Esophagus squamous epithelium (tissue), 5 donors: ENCODE results near the gene IGF2BP1. TPM values are rescaled to one million over a fixed set of nuclear protein-coding genes. Genes with fewer than 3 reads are reported as not detected.

ENCODE experiments used
- DNase-seq: peaks from one replicate; lab custom pipeline; 2025; lab: John Stamatoyannopoulos, UW
- H3K27ac ChIP-seq, 4 donors: fragments of 200-600 bp; sonication (generic); one replicate each; pipeline ENCODE4 v1.5.1; 2016 to 2019; ENCODE audit warnings: mild to moderate bottlenecking in 1 of 4
- H3K27me3 ChIP-seq, 4 donors: fragments of 200-600 bp; sonication (generic); 1 replicate in 3 of 4; 2 replicates in 1 of 4; pipeline versions ENCODE4 v1.5.1 to v1.6.0; 2017 to 2021; ENCODE audit warnings: antibody characterized with exemption in 1 of 4
- H3K36me3 ChIP-seq, 3 donors: fragments of 200-600 bp; sonication (generic); one replicate each; pipeline ENCODE4 v1.5.1; 2016 to 2019
- H3K4me1 ChIP-seq, 3 donors: fragments of 200-600 bp; sonication (generic); one replicate each; pipeline ENCODE4 v1.5.1; 2017 to 2019
- H3K4me3 ChIP-seq, 4 donors: fragments of 200-600 bp; sonication (generic); 1 replicate in 3 of 4; 2 replicates in 1 of 4; pipeline ENCODE4 v1.5.1; 2016 to 2019; ENCODE audit warnings: mild to moderate bottlenecking in 2 of 4, moderate library complexity in 1 of 4
- H3K9me3 ChIP-seq, 3 donors: fragments of 200-600 bp; sonication (generic); one replicate each; pipeline ENCODE4 v1.5.1; 2016 to 2019
- POLR2A ChIP-seq, 4 donors: fragments of 450-650 bp; IDR thresholded peaks; one replicate each; pipeline ENCODE4 v1.6.1; 2017; ENCODE audit warnings: antibody characterized with exemption in 4 of 4, mild to moderate bottlenecking in 4 of 4, moderate library complexity in 3 of 4
- WGBS, 2 donors: methylation state at CpG; one replicate each; pipeline ENCODE4 v1.1.5; 2018; 5-methylcytosine and 5-hydroxymethylcytosine counted together
- intact Hi-C: fragments of 100-400 bp; cut with DNase I; formaldehyde crosslinking; loops from one replicate; pipeline ENCODE4 v1.15.0; 2022
- total RNA-seq, 4 donors: library from RNA; depleted of rRNA; stranded (reverse); fragments of >200 nt; gene quantifications; one replicate each; pipeline ENCODE4 v1.1.0, GENCODE V29; 2016
- TF ChIP-seq, protein P1 (sequence below), 6 experiments: fragments of 450-650 bp in 4 of 6; fragments of 200-600 bp in 2 of 6; sonication (generic) in 2 of 6; IDR thresholded peaks; one replicate each; pipeline ENCODE4 v1.5.1; 2016 to 2019; ENCODE audit warnings: antibody characterized with exemption in 6 of 6, mild to moderate bottlenecking in 4 of 6, moderate library complexity in 4 of 6
- donor health status: DM: yes; HTN: yes; CAD: no.

IGF2BP1 gene
- total RNA-seq, 4 donors from 2014 or later: not detected

DNA sequence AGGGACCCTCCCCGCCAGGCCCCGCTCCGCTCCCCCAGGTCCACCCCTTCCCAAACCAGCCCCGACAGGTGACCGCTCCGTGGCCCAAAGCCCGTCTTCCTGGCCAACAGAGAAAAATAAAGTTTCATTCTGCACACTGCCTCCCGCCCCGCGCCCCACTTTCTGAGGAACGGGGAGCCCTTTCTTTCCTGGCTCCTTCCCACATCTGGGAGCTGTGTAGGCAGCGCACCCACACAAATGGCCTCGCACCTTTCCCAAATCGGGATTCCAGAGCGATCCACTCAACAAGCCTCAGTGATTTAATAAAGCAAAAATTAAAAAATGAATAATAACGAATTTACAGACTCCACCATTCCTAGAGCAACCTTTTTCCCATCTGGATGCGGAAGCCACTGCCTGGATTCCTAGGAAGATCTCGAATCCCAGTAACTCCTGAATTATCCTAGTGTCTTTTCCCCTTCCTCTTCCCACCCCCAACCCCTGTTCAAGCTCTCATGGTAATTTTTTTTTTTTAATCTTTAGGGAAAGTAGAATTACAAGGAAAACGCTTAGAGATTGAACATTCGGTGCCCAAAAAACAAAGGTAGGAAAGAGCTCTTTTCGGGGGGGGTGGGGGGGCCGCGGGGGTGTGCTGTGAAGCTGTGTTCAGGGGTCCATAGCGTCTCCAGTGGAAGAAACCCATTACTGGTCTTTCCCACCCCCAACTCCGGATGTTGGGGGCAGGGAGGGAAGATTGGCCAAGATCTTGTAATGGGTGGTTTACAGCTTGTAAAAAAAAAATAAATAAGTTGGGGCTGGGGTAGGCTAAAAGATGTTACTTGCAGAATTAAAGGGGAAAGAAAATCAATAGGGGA is 1.6 kb downstream of the IGF2BP1 start:
- peak overlapping the region in 1 of 4 donors; percentile 55 for H3K4me3 ChIP-seq
- peaks cover 33 to 100% (median 75%) of the 10 kb centered on the region in 4 donors for H3K27me3 ChIP-seq
- no peaks in the 10 kb centered on the region for H3K36me3 ChIP-seq
- no peak for DNase-seq
- intact Hi-C loops: no loop called here
- TF ChIP-seq, protein P1, sequence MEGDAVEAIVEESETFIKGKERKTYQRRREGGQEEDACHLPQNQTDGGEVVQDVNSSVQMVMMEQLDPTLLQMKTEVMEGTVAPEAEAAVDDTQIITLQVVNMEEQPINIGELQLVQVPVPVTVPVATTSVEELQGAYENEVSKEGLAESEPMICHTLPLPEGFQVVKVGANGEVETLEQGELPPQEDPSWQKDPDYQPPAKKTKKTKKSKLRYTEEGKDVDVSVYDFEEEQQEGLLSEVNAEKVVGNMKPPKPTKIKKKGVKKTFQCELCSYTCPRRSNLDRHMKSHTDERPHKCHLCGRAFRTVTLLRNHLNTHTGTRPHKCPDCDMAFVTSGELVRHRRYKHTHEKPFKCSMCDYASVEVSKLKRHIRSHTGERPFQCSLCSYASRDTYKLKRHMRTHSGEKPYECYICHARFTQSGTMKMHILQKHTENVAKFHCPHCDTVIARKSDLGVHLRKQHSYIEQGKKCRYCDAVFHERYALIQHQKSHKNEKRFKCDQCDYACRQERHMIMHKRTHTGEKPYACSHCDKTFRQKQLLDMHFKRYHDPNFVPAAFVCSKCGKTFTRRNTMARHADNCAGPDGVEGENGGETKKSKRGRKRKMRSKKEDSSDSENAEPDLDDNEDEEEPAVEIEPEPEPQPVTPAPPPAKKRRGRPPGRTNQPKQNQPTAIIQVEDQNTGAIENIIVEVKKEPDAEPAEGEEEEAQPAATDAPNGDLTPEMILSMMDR (IDR thresholded peaks at IDR 0.05): no peak
- no peak for TF ChIP-seq POLR2A (IDR thresholded peaks at IDR 0.05)
- no peak overlapping the region for H3K27ac ChIP-seq
- 19 to 24% methylated on average over 18 of the region's 25 CpGs for WGBS, 2 donors
- peaks cover 6 to 38% (median 26%) of the 10 kb centered on the region in 3 donors for H3K4me1 ChIP-seq
- no peaks in the 10 kb centered on the region for H3K9me3 ChIP-seq

DNA sequence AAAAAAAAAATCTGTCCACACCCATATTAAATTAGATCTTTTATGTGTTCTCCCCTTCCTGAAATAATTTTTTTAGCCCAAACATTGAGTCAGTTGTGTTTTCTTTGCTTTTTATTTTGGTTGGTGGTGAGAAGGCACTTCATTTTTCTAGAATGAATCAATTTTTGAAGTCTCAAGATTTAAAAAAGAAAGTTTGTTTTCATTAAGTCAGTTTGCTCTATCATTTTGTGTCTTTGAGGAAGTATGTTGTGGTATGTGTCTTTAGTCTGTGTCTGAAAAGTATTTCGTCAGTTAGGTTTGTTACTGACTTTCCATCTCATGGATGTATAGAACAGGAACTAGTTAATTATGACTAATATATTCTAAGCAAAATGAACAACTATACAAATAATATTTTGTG is 3.8 kb downstream of the IGF2BP1 start:
- intact Hi-C loops: no loop called here
- peaks cover 22 to 100% (median 74%) of the 10 kb centered on the region in 4 donors for H3K27me3 ChIP-seq
- H3K27ac ChIP-seq: no peak overlapping the region
- H3K9me3 ChIP-seq: no peaks in the 10 kb centered on the region
- no peaks in the 10 kb centered on the region for H3K36me3 ChIP-seq
- DNase-seq: no peak
- 52 to 68% methylated on average over 1 of the region's 1 CpG for WGBS, 2 donors
- peaks cover 3 to 33% (median 23%) of the 10 kb centered on the region in 3 donors for H3K4me1 ChIP-seq
- no peak overlapping the region for H3K4me3 ChIP-seq
- TF ChIP-seq, protein P1 (IDR thresholded peaks at IDR 0.05): no peak
- no peak for TF ChIP-seq POLR2A (IDR thresholded peaks at IDR 0.05)

DNA sequence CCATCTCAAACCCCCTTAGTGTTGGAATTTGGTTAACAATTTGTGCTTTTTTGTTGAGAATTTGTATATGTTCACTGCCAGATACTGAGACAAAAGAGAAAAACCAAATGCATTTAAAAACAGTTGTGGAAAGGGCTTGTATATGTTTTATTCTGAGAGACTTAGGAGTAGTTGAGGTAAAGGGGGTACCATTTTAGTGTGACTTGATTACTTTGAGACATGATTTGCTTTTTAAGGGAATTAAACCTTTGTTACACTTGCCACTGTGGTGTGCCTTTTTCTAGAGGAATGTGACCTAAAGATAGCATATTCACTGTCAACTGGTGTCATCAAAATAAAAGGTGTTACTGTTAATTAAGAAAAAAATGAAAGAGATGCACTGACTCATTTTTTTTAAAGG is 4.5 kb downstream of the IGF2BP1 start:
- H3K27me3 ChIP-seq: peaks cover 15 to 100% (median 67%) of the 10 kb centered on the region in 4 donors
- no peak for DNase-seq
- H3K9me3 ChIP-seq: no peaks in the 10 kb centered on the region
- no peaks in the 10 kb centered on the region for H3K36me3 ChIP-seq
- no peak overlapping the region for H3K27ac ChIP-seq
- H3K4me3 ChIP-seq: no peak overlapping the region
- intact Hi-C loops: no loop called here
- TF ChIP-seq POLR2A (IDR thresholded peaks at IDR 0.05): no peak
- TF ChIP-seq, protein P1 (IDR thresholded peaks at IDR 0.05): no peak
- peaks cover 0 to 26% (median 17%) of the 10 kb centered on the region in 3 donors for H3K4me1 ChIP-seq

DNA sequence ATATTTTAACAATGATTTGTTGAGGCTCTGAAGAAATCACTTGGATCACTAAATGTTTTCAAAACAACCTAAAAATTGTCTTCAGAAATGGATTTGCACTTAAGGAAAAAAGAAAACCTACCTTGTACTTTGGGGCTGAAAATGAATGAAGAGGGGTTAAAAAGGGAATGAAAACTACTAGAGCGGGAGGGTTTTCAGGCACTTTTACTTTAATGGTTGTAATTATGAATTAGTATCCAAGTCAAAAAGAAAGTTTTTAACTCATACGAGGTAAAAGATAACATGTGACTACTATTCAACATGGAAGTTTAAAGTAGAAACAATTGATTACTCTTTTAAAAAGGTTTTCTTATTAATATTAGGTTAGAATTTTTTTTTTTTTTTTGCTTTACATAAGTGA is 5.1 kb downstream of the IGF2BP1 start:
- H3K9me3 ChIP-seq: no peaks in the 10 kb centered on the region
- no peaks in the 10 kb centered on the region for H3K36me3 ChIP-seq
- 72 to 76% methylated on average over 2 of the region's 2 CpGs for WGBS, 2 donors
- H3K27ac ChIP-seq: no peak overlapping the region
- H3K27me3 ChIP-seq: peaks cover 8 to 100% (median 60%) of the 10 kb centered on the region in 4 donors
- H3K4me1 ChIP-seq: peaks cover 0 to 19% (median 11%) of the 10 kb centered on the region in 3 donors
- TF ChIP-seq POLR2A (IDR thresholded peaks at IDR 0.05): no peak
- TF ChIP-seq, protein P1 (IDR thresholded peaks at IDR 0.05): no peak
- DNase-seq: no peak
- H3K4me3 ChIP-seq: no peak overlapping the region
- intact Hi-C loops: no loop called here

DNA sequence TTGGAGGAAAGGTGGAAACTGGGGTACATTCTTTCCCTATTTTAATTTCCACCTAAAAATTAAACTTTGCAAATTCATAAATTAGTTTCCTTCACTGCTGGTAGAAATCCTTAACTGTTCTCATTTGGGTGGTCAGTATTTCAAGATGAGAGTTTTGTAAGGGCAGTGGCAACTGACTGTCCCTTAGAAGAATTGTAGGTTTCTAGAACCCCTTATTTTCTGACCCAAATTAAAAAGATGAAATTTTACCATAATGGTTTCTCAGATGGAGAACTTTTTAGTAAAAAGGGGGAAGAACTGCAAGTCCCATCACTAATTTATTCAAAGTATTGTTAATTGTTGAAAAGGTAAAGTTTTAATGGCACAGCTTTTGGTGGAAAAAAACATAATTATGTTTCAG is 5.6 kb downstream of the IGF2BP1 start:
- no peak for DNase-seq
- Histone ChIP-seq H3K36me3 (no peaks in the 10 kb centered on the region), H3K27me3 (peaks cover 5 to 100% (median 56%) of the 10 kb centered on the region in 4 donors), H3K4me1 (peaks cover 0 to 15% (median 6%) of the 10 kb centered on the region in 3 donors), H3K4me3 (no peak overlapping the region), H3K27ac (no peak overlapping the region), H3K9me3 (no peaks in the 10 kb centered on the region)
- TF ChIP-seq, protein P1 (IDR thresholded peaks at IDR 0.05): no peak
- TF ChIP-seq POLR2A (IDR thresholded peaks at IDR 0.05): no peak
- intact Hi-C loops: no loop called here
